AG09309 (cell line): Measurements from ENCODE around the gene REX1BD.

Source experiments
- DNase-seq: peaks from one replicate; pipeline ENCODE4 v3.0.0-alpha.2; 2010; ENCODE audit warnings: low read depth
- H3K4me3 ChIP-seq: 2 replicates; pipeline ENCODE4 v1.5.1; 2011; ENCODE audit warnings: mild to moderate bottlenecking, low read depth, low read length, moderate library complexity; ENCODE audit not compliant: control insufficient read depth
- CTCF ChIP-seq: IDR thresholded peaks from 2 replicates; pipeline ENCODE4 v1.5.1; 2011; ENCODE audit warnings: mild to moderate bottlenecking, low read depth, low read length, inconsistent platforms; ENCODE audit not compliant: insufficient read depth, control insufficient read depth; ENCODE audit errors: missing control alignments

Gene REX1BD

DNA sequence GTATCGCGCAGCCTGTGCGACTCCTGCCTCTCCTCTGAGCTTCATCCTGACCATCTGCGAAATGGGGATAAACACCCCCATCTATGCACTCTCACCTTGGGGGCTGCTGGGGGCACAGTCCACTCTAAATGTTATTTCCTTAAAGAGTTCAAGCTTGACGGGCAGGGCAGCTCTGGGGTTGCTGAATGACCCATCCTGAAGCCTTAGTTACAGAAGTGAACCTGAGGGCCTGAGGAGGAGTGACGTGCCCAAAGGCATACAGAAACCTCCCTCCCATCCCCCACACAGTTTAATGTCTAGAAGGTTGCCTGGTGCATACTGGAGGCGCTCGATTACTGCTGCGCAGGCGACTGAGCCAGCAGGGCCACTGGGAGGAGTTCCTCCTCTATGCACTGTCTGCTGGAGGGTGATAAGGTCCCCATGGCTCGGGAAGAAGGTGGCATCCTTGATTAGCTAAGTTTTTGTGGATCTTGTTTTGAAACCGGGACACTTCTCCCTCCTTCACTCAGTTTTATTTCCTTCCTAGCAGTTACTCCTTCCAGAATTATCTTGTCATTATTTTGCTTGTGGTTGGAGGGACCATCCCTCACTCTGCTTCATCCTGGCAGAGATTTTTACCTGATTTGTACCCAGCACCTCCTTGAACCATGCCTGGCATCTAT lies 44.7 kb upstream of the REX1BD start:
- no peak for DNase-seq
- no peak for TF ChIP-seq CTCF
- H3K4me3 ChIP-seq, result peak overlapping the region; percentile 30

- DNase-seq, result no peak
- H3K4me3 ChIP-seq, result no peak overlapping the region
Observed at GRCh38 chr19:18551631-18552030, 37.0 kb upstream of the REX1BD start.

DNA sequence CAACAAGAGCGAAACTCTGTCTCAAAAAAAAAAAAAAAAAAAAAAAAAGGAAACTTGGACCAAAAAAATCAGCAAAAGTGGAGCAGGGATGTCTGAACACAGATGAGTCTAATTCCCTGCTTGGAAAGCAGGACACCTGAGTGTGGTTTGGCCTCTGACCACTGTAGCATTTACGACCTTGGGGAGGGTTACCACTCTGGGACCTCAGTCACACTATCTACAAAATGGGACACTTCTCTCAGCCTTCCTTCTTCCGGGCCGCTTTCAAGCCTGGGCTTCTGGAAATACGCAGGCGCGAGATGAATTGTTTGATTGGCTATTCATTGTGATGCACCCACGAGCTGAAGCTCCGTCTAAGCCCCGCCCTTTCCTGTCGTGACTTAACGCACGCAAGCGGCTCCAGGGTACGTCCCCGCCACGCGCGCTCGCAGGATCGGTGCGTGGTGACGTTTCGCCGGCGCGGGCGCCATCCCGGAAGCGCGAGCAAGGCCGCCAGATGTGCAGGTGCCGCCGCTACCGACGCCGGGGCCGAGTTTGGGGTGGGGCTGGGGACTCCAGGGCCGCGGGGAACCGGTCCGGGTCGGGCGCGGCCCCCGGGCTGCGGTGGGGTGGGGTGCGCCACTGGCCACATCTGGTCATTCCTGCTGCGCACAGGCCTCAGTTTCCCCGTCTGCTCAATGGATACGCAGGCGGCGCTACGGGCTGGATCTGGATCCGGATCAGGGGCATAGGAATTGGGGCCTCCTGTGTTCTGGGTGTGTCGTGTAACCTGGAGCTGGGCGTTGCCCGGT lies 31.0 kb upstream of the REX1BD start, which contains the start of gene KXD1:
TSS of gene KXD1 (plus strand) at position 460 of the 791 bp plus-strand sequence. CDS start 4,187 bp downstream, outside the sequence.
- no peak for TF ChIP-seq CTCF
- peak within 1 kb of the TSS; percentile 90 for H3K4me3 ChIP-seq
- DNase-seq, result peak; percentile 97

More at GRCh38 chr19:18551631-18552030, 37.0 kb upstream of the REX1BD start:
- TF ChIP-seq CTCF, result no peak

DNA sequence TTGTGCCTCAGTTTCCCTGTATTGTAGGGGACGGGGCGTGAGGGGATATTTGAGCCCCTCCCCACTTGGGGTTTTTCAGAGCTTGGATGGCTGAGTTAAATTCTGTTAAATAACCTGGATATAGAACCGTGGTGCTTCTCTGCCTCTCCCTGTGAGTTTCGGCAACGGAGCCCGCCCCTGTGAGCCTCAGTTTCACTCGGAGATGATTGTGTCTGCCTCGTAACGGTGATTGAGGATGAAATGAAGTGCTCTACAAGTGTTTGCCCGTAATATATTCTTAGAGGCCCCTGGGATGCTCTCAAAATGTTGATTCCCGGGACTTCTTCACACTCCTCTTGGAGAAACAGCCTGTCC lies 30.4 kb upstream of the REX1BD start:
- no peak for DNase-seq
- H3K4me3 ChIP-seq, result peak overlapping the region; percentile 90
- no peak for TF ChIP-seq CTCF

GRCh38 chr19:18558604-18559003 lies 30.0 kb upstream of the REX1BD start:
- H3K4me3 ChIP-seq, result peak overlapping the region; percentile 90
- no peak for DNase-seq
- no peak for TF ChIP-seq CTCF

DNA sequence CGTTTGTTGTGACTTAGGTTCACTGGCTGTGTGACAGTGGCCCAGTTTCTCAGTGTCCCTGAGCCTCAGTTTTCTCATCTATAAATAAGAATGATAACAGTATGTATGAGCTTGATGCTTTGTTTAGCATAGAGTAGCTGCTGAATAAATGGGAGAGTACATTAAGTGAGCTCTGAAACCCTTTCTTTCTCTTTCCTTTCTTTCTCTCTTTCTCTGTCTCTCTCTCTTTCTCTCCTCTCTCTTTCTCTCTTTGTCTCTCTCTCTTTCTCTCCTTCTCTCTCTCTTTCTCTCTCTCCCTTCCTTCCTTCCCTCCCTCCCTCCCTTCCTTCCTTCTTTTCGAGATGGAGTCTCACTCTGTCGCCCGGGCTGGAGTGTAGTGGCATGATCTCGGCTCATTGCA lies 28.9 kb upstream of the REX1BD start:
- H3K4me3 ChIP-seq, result no peak overlapping the region
- TF ChIP-seq CTCF, result no peak
- no peak for DNase-seq
